GM12801 (cell line): ENCODE results near the gene PCID2.

Experiments used
- CTCF ChIP-seq: IDR thresholded peaks from one replicate; pipeline ENCODE4 v1.5.1; 2011; ENCODE audit warnings: control low read depth; ENCODE audit not compliant: insufficient read length; ENCODE audit errors: extremely low read depth

Gene PCID2

GRCh38 chr13:113204378-113204734 lies 4.1 kb downstream of the PCID2 start:
- no peak for TF ChIP-seq CTCF

- no peak for TF ChIP-seq CTCF
Observed at GRCh38 chr13:113203507-113204377, 4.7 kb downstream of the PCID2 start.

GRCh38 chr13:113202912-113203311 lies 5.6 kb downstream of the PCID2 start:
- TF ChIP-seq CTCF, result no peak

- no peak for TF ChIP-seq CTCF
Observed at GRCh38 chr13:113201815-113202214, 6.7 kb downstream of the PCID2 start.

- no peak for TF ChIP-seq CTCF
Observed at GRCh38 chr13:113196970-113197737, 11.3 kb downstream of the PCID2 start.

- TF ChIP-seq CTCF, result no peak
Observed at GRCh38 chr13:113195360-113195759, 13.1 kb downstream of the PCID2 start.

GRCh38 chr13:113192902-113193301 lies 15.6 kb downstream of the PCID2 start:
- TF ChIP-seq CTCF, result no peak
